ENCODE results near the gene ANKS6.
A peak's percentile ranks its signal among the peaks of the same experiment; 100 is the strongest.

Gene ANKS6

DNA sequence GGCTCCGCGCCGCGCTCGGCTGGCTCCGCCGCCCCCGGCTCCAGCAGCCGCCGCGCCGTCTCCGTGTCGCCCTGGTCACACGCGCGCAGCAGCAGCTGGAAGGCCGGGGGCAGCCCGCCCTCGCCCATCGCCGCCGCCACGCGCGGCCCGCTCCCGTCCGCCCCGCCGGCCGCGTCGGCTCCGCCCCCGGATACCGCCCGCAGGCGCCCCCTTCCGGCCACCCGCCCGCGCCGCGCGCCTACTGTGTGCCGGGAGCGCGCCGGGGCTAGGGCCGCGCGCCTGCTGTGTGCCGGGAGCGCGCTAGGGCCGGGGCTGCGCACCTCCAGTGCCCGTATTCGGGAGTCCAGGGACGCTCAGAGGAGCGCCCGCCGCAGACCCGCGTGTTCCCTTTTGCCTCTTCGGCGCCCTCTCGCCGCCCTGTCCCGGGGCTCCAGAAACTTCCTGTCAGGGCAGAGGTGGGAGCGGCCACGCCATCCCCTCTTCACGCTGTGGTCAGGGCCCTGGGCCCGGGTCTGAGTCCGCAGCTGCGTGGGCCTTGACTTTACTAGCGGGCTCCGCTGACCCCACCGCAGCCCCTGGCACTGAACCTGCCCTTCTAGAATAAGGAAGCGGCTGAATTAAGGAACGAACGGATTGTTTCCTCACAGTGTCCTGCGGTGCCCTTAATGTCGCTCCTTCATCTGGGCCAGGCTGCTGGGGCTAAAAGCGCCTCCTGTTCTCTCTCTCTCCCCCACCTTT is at the start of gene ANKS6:
Gene ANKS6, minus strand, starts transcription at position 192 of the 738 bp plus-strand sequence. Its CDS starts 64 bp downstream, at position 128.
- DNase-seq: peak; percentile 91

GRCh38 chr9:98846081-98846480 is 49.7 kb upstream of the ANKS6 start:
- DNase-seq: no peak

GRCh38 chr9:98842510-98842909 is 46.2 kb upstream of the ANKS6 start:
- DNase-seq: no peak

- DNase-seq: no peak
Observed at GRCh38 chr9:98839724-98840123, 43.4 kb upstream of the ANKS6 start.

- no peak for DNase-seq
Observed at GRCh38 chr9:98838868-98839565, 42.7 kb upstream of the ANKS6 start.

GRCh38 chr9:98838155-98838867 is 42.0 kb upstream of the ANKS6 start:
- DNase-seq: no peak

GRCh38 chr9:98837516-98837915 is 41.2 kb upstream of the ANKS6 start:
- DNase-seq: no peak

DNA sequence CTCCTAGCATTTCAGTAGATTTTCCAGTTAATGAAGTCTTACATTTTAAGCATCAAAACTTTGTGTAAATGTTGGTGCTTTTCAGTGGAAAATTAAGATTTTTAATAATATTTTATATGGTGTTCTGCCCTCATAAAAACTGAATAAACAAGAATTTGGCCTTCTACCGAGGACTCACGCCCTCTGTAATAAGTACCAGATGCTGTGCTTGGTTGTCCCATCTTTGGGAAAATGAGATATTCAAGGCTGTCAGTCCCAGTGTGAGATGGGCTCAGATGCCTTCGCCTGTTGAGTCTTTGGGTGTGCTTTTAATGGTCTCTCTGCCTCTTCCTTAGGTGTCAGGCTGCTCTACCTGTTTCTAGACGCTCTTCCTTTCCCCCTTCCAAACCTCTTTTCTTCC is 39.9 kb upstream of the ANKS6 start:
- DNase-seq: no peak

DNA sequence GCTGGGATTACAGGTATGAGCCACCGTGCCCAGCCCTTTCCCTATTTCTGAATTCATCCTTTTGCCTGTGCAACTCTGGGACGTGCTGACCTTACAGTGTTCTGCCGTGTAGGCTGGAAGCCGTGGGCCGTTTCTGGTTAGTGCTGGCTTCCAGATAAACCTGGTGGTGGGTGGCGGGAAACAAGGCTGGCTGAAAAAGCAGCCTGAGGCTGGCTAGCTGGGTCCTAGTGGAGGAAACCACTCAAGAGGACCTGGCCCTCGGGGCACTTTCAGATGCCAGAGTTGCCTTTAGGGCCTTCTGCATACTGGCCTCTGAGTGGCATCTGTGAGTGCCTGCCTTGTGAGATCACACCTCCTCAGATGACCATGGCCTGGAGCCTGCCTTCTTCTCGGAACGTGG is 38.0 kb upstream of the ANKS6 start:
- DNase-seq: no peak

DNA sequence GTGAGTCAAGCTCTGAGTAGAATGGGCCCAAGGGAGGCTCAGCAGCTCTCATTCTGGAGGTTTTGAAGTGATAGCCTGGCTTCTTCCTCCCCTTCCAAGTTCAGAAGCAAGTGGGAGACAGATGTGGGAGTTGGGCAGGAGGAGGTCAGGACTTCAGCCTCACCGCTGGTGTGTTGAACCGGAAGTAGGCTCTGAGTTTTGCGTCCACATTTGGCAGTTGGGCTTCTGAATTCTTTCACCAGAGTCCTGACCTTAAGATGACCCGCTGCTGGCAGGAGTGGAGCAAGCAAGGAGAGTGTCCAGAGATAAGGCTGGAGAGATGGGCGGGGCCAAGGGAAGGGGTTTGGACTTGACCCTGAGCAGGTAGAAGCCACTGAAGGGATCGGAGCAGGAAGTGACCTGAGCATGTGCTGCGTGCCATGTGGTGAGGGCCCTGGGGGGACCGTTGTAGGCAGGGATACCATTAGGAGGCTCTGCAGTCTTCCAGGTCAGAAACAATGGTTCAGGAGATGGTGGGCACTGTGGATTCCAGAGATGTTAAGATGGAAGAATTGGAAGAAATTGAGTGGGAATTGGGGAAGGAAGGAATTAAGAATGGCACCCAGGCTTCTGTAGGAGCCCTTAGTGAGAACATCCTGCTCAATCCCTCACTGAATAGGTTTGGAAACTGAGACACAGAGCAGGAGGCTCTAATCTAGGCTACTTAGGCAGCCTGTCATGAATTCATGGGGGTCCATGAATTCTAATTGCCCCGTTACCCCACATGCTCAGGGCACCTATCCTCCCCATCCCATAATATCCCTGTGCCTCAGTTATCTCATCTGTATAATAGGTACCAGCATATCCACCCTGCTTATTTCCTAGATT is 37.0 kb upstream of the ANKS6 start:
- DNase-seq: no peak

- no peak for DNase-seq
Observed at GRCh38 chr9:98832768-98833089, 36.4 kb upstream of the ANKS6 start.

DNA sequence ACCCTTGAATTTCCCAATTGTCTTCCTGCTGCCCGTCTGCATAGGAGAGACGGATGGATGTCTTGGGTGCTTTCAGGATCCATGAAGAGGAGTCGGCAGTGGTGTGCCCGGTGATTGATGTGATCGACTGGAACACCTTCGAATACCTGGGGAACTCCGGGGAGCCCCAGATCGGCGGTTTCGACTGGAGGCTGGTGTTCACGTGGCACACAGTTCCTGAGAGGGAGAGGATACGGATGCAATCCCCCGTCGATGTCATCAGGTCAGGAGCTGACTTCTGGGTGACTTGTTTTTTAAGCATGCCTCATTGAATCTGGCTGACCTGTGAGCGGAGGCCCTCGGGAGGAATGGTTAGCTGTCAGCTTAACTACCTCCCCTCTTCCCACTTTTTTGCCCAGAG is 35.3 kb upstream of the ANKS6 start:
- no peak for DNase-seq

DNA sequence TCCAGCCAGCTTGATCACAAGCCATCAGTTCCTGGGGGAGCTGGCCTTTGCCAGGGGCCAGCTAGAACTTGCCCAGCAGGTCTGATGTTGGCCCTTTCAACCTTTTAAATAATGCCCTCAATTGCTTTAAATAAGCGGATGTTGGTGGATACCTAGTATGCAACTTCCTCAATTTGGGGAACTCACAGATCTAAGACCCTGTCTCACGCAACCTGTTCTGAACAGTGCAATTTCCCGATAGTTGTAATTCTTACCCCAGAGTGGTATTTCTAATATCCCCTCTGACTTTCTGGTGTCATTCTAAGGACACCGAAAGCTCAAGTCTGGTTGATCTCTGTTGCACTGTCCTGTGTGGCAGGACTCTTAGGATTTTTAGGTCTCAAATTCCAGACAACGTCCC is 34.2 kb upstream of the ANKS6 start:
- DNase-seq: no peak

GRCh38 chr9:98829766-98830165 is 33.4 kb upstream of the ANKS6 start:
- no peak for DNase-seq

DNA sequence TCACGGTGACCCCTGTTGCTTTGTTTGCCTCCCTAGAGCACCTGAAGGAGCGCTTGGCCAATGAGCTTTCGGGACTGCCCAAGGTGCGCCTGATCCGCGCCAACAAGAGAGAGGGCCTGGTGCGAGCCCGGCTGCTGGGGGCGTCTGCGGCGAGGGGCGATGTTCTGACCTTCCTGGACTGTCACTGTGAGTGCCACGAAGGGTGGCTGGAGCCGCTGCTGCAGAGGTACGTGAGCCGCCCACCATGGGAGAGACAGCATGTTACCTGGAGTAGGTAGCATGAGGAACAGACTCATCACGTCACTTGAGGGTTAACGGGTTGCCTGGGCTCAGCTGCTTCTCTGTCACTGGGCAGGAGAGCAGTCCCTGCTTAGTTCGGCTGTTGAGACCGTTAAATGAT is 30.4 kb upstream of the ANKS6 start:
- no peak for DNase-seq

DNA sequence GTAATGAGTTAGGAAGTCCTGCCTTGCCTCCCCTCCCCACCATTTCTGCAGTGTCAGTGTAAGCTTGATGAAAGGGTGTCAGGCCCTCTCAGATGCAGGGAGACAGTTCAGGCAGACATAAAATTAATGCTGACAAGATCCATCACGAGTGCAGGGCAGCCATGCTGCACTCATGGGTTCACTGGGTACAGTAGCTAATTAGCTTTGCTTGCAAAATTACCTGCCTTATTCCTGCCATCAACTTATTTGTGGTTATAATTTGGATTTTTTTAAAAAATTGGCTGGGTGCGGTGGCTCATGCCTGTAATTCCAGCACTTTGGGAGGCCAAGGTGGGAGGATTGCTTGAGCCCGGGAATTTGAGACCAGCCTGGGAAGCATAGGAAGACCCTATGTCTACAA is 29.1 kb upstream of the ANKS6 start:
- no peak for DNase-seq

DNA sequence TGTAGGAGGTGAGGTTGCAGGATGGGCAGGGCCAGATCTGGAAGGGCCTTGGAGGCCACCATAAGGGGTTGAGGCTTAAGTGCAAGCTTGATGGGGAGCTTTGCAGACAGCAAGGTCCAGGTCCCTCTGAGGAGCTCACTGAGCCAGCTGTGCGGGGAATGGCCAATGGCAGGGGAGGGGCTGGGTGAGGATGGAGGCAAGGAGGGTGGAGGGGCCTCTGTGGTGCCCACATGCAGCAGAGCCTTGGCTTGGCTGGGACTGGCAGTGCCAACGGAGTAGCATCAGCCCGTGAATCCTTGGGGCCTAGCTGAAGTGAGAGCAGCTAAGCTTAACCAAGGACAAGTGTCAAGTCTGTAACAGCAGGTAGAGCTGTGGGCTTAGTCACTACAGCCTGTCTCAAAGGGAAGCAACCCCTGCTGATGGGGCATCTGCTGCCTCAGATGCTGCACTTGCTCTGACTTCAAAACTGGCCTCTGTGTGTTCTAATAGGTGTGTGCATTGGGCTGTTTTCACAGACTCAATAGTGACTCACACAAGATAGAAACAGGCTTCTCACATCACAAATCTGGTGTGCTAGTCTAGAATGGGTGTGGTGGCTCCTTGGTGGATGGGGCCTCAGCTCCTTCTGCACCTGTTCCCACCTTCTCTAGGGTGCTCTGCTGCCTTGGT is 27.4 kb upstream of the ANKS6 start:
- no peak for DNase-seq

DNA sequence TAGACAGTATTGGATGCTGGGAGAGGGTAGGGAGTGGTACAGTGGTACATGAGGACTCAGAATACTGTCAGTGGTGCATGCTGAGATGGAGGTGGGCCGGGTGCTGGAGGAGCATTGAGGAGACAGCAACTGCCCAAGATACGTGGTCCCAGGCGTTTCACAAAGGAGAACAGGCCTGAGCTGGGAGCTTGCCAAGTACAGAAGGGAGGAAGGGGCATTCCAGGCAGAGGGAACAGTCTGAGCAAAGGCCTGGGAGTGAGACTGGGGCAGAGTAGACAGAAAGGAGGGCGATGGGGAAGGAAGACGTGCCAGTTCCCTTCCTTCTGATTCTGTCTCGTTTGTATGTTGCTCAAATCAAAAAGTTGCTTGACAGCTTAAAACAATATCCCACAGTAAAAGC is 26.3 kb upstream of the ANKS6 start:
- DNase-seq: no peak

- DNase-seq: no peak
Observed at GRCh38 chr9:98821831-98822230, 25.5 kb upstream of the ANKS6 start.

DNA sequence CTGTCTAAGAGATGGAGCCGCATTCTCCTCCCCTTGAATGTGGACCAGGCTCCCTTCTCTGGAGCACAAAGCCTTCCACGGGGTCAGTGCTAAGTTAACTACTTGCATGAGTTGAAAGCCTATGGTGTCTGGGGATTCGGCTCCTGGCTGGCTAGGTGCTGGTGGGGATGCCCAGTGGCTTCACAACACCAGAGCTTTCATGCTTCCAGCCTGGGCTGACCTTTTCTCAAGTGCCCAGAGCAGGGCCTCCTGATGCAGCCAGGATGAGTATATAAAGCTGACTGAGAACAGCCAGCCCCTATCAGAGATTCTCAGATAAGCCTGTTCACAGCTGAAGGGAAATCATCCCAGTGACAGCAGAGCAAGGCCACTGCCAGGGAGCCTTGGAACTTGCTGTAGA is 22.9 kb upstream of the ANKS6 start:
- no peak for DNase-seq

- DNase-seq: no peak
Observed at GRCh38 chr9:98818764-98819163, 22.4 kb upstream of the ANKS6 start.

GRCh38 chr9:98815391-98815951 is 19.1 kb upstream of the ANKS6 start:
- no peak for DNase-seq
